Effector memory CD4-positive, alpha-beta T cell (primary cell): Measurements from ENCODE around the gene NANOGP8.

Source experiments
- DNase-seq, 3 donors: peaks; one replicate each; pipeline ENCODE4 v3.0.0-alpha.2; 2020
- H3K27ac ChIP-seq: 2 replicates; pipeline ENCODE4 v1.7.0; 2013; ENCODE audit warnings: mild to moderate bottlenecking, low read length, moderate library complexity; ENCODE audit not compliant: insufficient read depth, poor library complexity, severe bottlenecking
- H3K27me3 ChIP-seq: replicated peaks from 2 replicates; pipeline ENCODE4 v1.7.0; 2013; ENCODE audit warnings: mild to moderate bottlenecking, low read length; ENCODE audit not compliant: insufficient read depth, control insufficient read depth, poor library complexity, severe bottlenecking
- H3K36me3 ChIP-seq: 2 replicates; pipeline ENCODE4 v1.7.0; 2013; ENCODE audit warnings: mild to moderate bottlenecking, low read length, moderate library complexity; ENCODE audit not compliant: control insufficient read depth, insufficient read depth
- H3K4me1 ChIP-seq: 2 replicates; pipeline ENCODE4 v1.7.0; 2013; ENCODE audit warnings: low read length, mild to moderate bottlenecking; ENCODE audit not compliant: control insufficient read depth, insufficient read depth, poor library complexity, severe bottlenecking
- H3K4me3 ChIP-seq: 2 replicates; pipeline ENCODE4 v1.7.0; 2013; ENCODE audit warnings: low read length, low read depth, mild to moderate bottlenecking; ENCODE audit not compliant: insufficient read depth, poor library complexity, severe bottlenecking
- H3K9me3 ChIP-seq: 2 replicates; pipeline ENCODE4 v1.7.0; 2013; ENCODE audit warnings: mild to moderate bottlenecking, low read length, moderate library complexity; ENCODE audit not compliant: control insufficient read depth

Gene NANOGP8

GRCh38 chr15:35040339-35041255 is 44.5 kb downstream of the NANOGP8 start:
- Histone ChIP-seq H3K36me3 (no peaks in the 10 kb centered on the region), H3K4me1 (no peaks in the 10 kb centered on the region), H3K27me3 (no peaks in the 10 kb centered on the region), H3K9me3 (no peaks in the 10 kb centered on the region), H3K27ac (no peak overlapping the region), H3K4me3 (no peak overlapping the region)
- no peak for DNase-seq

- no peaks in the 10 kb centered on the region for H3K27me3 ChIP-seq
- no peaks in the 10 kb centered on the region for H3K4me1 ChIP-seq
- H3K4me3 ChIP-seq, result no peak overlapping the region
- no peaks in the 10 kb centered on the region for H3K9me3 ChIP-seq
- DNase-seq, result no peak
- no peak overlapping the region for H3K27ac ChIP-seq
- no peaks in the 10 kb centered on the region for H3K36me3 ChIP-seq
These were observed 46.3 kb downstream of the NANOGP8 start for GRCh38 chr15:35038626-35039451.
